A673 (cell line): ENCODE data around the gene RRP1B.

Source experiments
- EZH2 ChIP-seq: fragments of 200-600 bp; sonication (generic); IDR thresholded peaks from 2 replicates; pipeline ENCODE4 v1.6.1; 2017; ENCODE audit warnings: borderline replicate concordance, low read depth, mild to moderate bottlenecking, mixed read lengths, antibody characterized with exemption, low read length; ENCODE audit not compliant: poor library complexity, severe bottlenecking
- TF ChIP-seq, protein P1 (sequence below): fragments of 300-800, 200-600 bp; sonication (generic); conservative IDR thresholded peaks from 2 replicates; pipeline ENCODE4 v1.5.1; 2017; ENCODE audit warnings: low read depth, mild to moderate bottlenecking, antibody characterized with exemption, low read length, moderate library complexity, mixed read lengths

- TF ChIP-seq, protein P1, sequence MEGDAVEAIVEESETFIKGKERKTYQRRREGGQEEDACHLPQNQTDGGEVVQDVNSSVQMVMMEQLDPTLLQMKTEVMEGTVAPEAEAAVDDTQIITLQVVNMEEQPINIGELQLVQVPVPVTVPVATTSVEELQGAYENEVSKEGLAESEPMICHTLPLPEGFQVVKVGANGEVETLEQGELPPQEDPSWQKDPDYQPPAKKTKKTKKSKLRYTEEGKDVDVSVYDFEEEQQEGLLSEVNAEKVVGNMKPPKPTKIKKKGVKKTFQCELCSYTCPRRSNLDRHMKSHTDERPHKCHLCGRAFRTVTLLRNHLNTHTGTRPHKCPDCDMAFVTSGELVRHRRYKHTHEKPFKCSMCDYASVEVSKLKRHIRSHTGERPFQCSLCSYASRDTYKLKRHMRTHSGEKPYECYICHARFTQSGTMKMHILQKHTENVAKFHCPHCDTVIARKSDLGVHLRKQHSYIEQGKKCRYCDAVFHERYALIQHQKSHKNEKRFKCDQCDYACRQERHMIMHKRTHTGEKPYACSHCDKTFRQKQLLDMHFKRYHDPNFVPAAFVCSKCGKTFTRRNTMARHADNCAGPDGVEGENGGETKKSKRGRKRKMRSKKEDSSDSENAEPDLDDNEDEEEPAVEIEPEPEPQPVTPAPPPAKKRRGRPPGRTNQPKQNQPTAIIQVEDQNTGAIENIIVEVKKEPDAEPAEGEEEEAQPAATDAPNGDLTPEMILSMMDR = no peak
- no peak for TF ChIP-seq EZH2
Measured at GRCh38 chr21:43703035-43703880, 43.9 kb downstream of the RRP1B start.
